Aorta (tissue), 5 donors: ENCODE results near the gene LRRC4C. TPM values are rescaled to one million over a fixed set of nuclear protein-coding genes. Genes with fewer than 3 reads are reported as not detected.

Experiments
- ATAC-seq: fragments of 200-7000 bp; cut with Tn5 transposase; one replicate; pipeline ENCODE4 v1.9.1; 2022; ENCODE audit warnings: moderate library complexity; ENCODE audit not compliant: low FRiP score
- DNase-seq, 2 donors: peaks; one replicate each; pipeline ENCODE4 v3.0.0-alpha.2; 2020
- H3K27ac ChIP-seq, 2 donors: one replicate each; pipeline ENCODE4 v1.5.1; 2013; ENCODE audit warnings: low read length in 2 of 2, mild to moderate bottlenecking in 2 of 2, moderate library complexity in 2 of 2, control low read depth in 1 of 2, inconsistent platforms in 1 of 2, low read depth in 1 of 2
- H3K27me3 ChIP-seq, 2 donors: one replicate each; pipeline ENCODE4 v1.6.1; 2013; ENCODE audit warnings: control low read depth in 1 of 2, low read length in 1 of 2, mild to moderate bottlenecking in 1 of 2, moderate library complexity in 1 of 2; ENCODE audit not compliant: insufficient read depth in 2 of 2, control insufficient read depth in 1 of 2
- H3K36me3 ChIP-seq, 2 donors: one replicate each; pipeline ENCODE4 v1.6.1; 2013; ENCODE audit warnings: control low read depth in 1 of 2, low read length in 1 of 2, mild to moderate bottlenecking in 1 of 2; ENCODE audit not compliant: insufficient read depth in 2 of 2, control insufficient read depth in 1 of 2
- H3K4me1 ChIP-seq, 2 donors: one replicate each; pipeline ENCODE4 v1.6.1; 2013; ENCODE audit warnings: low read length in 2 of 2, control low read depth in 1 of 2, mild to moderate bottlenecking in 1 of 2, moderate library complexity in 1 of 2; ENCODE audit not compliant: insufficient read depth in 2 of 2, control insufficient read depth in 1 of 2
- H3K4me3 ChIP-seq, 2 donors: one replicate each; pipeline ENCODE4 v1.5.1; 2013; ENCODE audit warnings: low read length in 2 of 2, control low read depth in 1 of 2, mild to moderate bottlenecking in 1 of 2
- H3K9me3 ChIP-seq: one replicate; pipeline ENCODE4 v1.6.1; 2013; ENCODE audit warnings: mild to moderate bottlenecking, low read length; ENCODE audit not compliant: control insufficient read depth
- WGBS, 2 donors: extraction: QIAGEN DNeasy Blood & Tissue Kit; methylation state at CpG; one replicate each; pipeline ENCODE4 v1.1.7; 2013; 5-methylcytosine and 5-hydroxymethylcytosine counted together
- intact Hi-C, 2 donors: fragments of 100-400 bp; cut with DNase I; formaldehyde crosslinking; loops; one replicate each; pipeline versions ENCODE4 v1.14.2 to v1.15.0; 2022
- polyA plus RNA-seq, 2 donors: library from polyadenylated mRNA; stranded (reverse); fragments of 200-250 nt; gene quantifications; one replicate each; pipeline ENCODE4 v1.2.3, GENCODE V29; 2013
- total RNA-seq, 2 donors: library from RNA; stranded (reverse); fragmentation: NEBNext Ultra II Directional; extraction: Animal tissue kit (Norgen Biotek cat#: 25700); gene quantifications; one replicate each; pipeline ENCODE4 v1.2.1, GENCODE V29; 2021
- donor health status: healthy with polysubstance abuse.
- donor health status: Bipolar disorder and iron deficiency.
- donor health status: DM: no; HTN: no; CAD: no.
- donor health status: DM: no; HTN: no; CAD: no.
- donor health status: DM: yes; HTN: yes; CAD: no.

Gene LRRC4C
- total and polyA plus RNA-seq, 4 donors = 0.63 to 1.9 (median 0.97) TPM

GRCh38 chr11:40425168-40425567 is 1034.3 kb downstream of the LRRC4C start:
- WGBS, 2 donors = 89 to 94% methylated on average over 1 of the region's 1 CpG
- H3K4me1 ChIP-seq = no peaks in the 10 kb centered on the region
- ATAC-seq = no peak
- H3K27me3 ChIP-seq = no peaks in the 10 kb centered on the region
- H3K9me3 ChIP-seq = no peaks in the 10 kb centered on the region
- H3K4me3 ChIP-seq = no peak overlapping the region
- no peaks in the 10 kb centered on the region for H3K36me3 ChIP-seq
- no peak for DNase-seq
- H3K27ac ChIP-seq = no peak overlapping the region
- intact Hi-C loops = no loop called here

GRCh38 chr11:40421208-40421981 is 1038.1 kb downstream of the LRRC4C start:
- ATAC-seq (no peak), DNase-seq (no peak)
- Histone ChIP-seq H3K27ac (no peak overlapping the region), H3K9me3 (no peaks in the 10 kb centered on the region), H3K36me3 (no peaks in the 10 kb centered on the region), H3K27me3 (no peaks in the 10 kb centered on the region), H3K4me1 (no peaks in the 10 kb centered on the region), H3K4me3 (no peak overlapping the region)
- intact Hi-C loops = no loop called here
- 65 to 66% methylated on average over 6 of the region's 6 CpGs for WGBS, 2 donors

- ATAC-seq (no peak), DNase-seq (no peak)
- H3K36me3 ChIP-seq = no peaks in the 10 kb centered on the region
- no peaks in the 10 kb centered on the region for H3K27me3 ChIP-seq
- intact Hi-C loops = no loop called here
- H3K4me3 ChIP-seq = no peak overlapping the region
- 30 to 32% methylated on average over 3 of the region's 3 CpGs for WGBS, 2 donors
- no peaks in the 10 kb centered on the region for H3K9me3 ChIP-seq
- no peak overlapping the region for H3K27ac ChIP-seq
- no peaks in the 10 kb centered on the region for H3K4me1 ChIP-seq
Measured at GRCh38 chr11:40417627-40418026, 1041.8 kb downstream of the LRRC4C start.

GRCh38 chr11:40407355-40407754 is 1052.1 kb downstream of the LRRC4C start:
- no peaks in the 10 kb centered on the region for H3K4me1 ChIP-seq
- no peaks in the 10 kb centered on the region for H3K36me3 ChIP-seq
- intact Hi-C loops = no loop called here
- 50 to 65% methylated on average over 1 of the region's 1 CpG for WGBS, 2 donors
- no peak for ATAC-seq
- peaks cover 0 to 1% of the 10 kb centered on the region in 2 donors for H3K27me3 ChIP-seq
- no peak for DNase-seq
- no peak overlapping the region for H3K27ac ChIP-seq
- H3K9me3 ChIP-seq = no peaks in the 10 kb centered on the region
- no peak overlapping the region for H3K4me3 ChIP-seq

GRCh38 chr11:40405614-40406013 is 1053.8 kb downstream of the LRRC4C start:
- no peaks in the 10 kb centered on the region for H3K36me3 ChIP-seq
- no peaks in the 10 kb centered on the region for H3K4me1 ChIP-seq
- intact Hi-C loops = no loop called here
- no peak overlapping the region for H3K27ac ChIP-seq
- DNase-seq (no peak), ATAC-seq (no peak)
- no peak overlapping the region for H3K4me3 ChIP-seq
- 99 to 100% methylated on average over 1 of the region's 1 CpG for WGBS, 2 donors
- H3K9me3 ChIP-seq = no peaks in the 10 kb centered on the region
- H3K27me3 ChIP-seq = peaks cover 0 to 1% of the 10 kb centered on the region in 2 donors

GRCh38 chr11:40403321-40403720 is 1056.1 kb downstream of the LRRC4C start:
- 62 to 80% methylated on average over 1 of the region's 1 CpG for WGBS, 2 donors
- Histone ChIP-seq H3K36me3 (no peaks in the 10 kb centered on the region), H3K9me3 (no peaks in the 10 kb centered on the region), H3K27me3 (peaks cover 0 to 1% of the 10 kb centered on the region in 2 donors), H3K27ac (no peak overlapping the region), H3K4me1 (no peaks in the 10 kb centered on the region), H3K4me3 (no peak overlapping the region)
- intact Hi-C loops = no loop called here
- DNase-seq = no peak
- ATAC-seq = no peak

- H3K4me1 ChIP-seq = no peaks in the 10 kb centered on the region
- H3K27me3 ChIP-seq = peaks cover 0 to 1% of the 10 kb centered on the region in 2 donors
- no peaks in the 10 kb centered on the region for H3K36me3 ChIP-seq
- no peak for ATAC-seq
- DNase-seq = no peak
- H3K27ac ChIP-seq = no peak overlapping the region
- 63 to 64% methylated on average over 4 of the region's 4 CpGs for WGBS, 2 donors
- no peak overlapping the region for H3K4me3 ChIP-seq
- no peaks in the 10 kb centered on the region for H3K9me3 ChIP-seq
- intact Hi-C loops = no loop called here
Measured at GRCh38 chr11:40401132-40401853, 1058.2 kb downstream of the LRRC4C start.

- no peaks in the 10 kb centered on the region for H3K27me3 ChIP-seq
- ATAC-seq (no peak), DNase-seq (no peak)
- no peaks in the 10 kb centered on the region for H3K9me3 ChIP-seq
- WGBS, 2 donors = 2 to 6% methylated on average over 3 of the region's 3 CpGs
- no peak overlapping the region for H3K4me3 ChIP-seq
- intact Hi-C loops = loop anchor here in 1 of 2 donors (5.0 kb wide), 1 partner anchor 295 kb away; no protein-coding TSS in a partner anchor
- H3K27ac ChIP-seq = no peak overlapping the region
- H3K36me3 ChIP-seq = no peaks in the 10 kb centered on the region
- H3K4me1 ChIP-seq = no peaks in the 10 kb centered on the region
Measured at GRCh38 chr11:40397141-40397540, 1062.3 kb downstream of the LRRC4C start.

GRCh38 chr11:40393511-40393910 is 1065.9 kb downstream of the LRRC4C start:
- no peak overlapping the region for H3K27ac ChIP-seq
- WGBS, 2 donors = 60 to 75% methylated on average over 3 of the region's 3 CpGs
- H3K36me3 ChIP-seq = no peaks in the 10 kb centered on the region
- ATAC-seq = no peak
- H3K4me3 ChIP-seq = no peak overlapping the region
- no peaks in the 10 kb centered on the region for H3K9me3 ChIP-seq
- intact Hi-C loops = no loop called here
- no peaks in the 10 kb centered on the region for H3K4me1 ChIP-seq
- no peak for DNase-seq
- no peaks in the 10 kb centered on the region for H3K27me3 ChIP-seq
